GM19463 (cell line): ENCODE results near the gene RASSF3.

ENCODE experiments used
- ATAC-seq: cut with Tn5 transposase; IDR thresholded peaks from one replicate; pipeline ENCODE4 v1.9.1; 2021; ENCODE audit warnings: mild to moderate bottlenecking, moderate library complexity; ENCODE audit not compliant: unreplicated experiment

RASSF3 gene

GRCh38 chr12:64667793-64668192 is 57.5 kb downstream of the RASSF3 start:
- ATAC-seq: no peak

GRCh38 chr12:64669270-64669842 is 59.1 kb downstream of the RASSF3 start:
- peak; percentile 56 for ATAC-seq

GRCh38 chr12:64670019-64670418 is 59.7 kb downstream of the RASSF3 start:
- no peak for ATAC-seq

GRCh38 chr12:64670919-64671639 is 60.8 kb downstream of the RASSF3 start:
- ATAC-seq: peak; percentile 18

- no peak for ATAC-seq
Measured at GRCh38 chr12:64671681-64672080, 61.4 kb downstream of the RASSF3 start.

- no peak for ATAC-seq
Measured at GRCh38 chr12:64672925-64673409, 62.7 kb downstream of the RASSF3 start.

GRCh38 chr12:64673490-64674169 is 63.3 kb downstream of the RASSF3 start:
- no peak for ATAC-seq

GRCh38 chr12:64674367-64674922 is 64.2 kb downstream of the RASSF3 start:
- ATAC-seq: no peak

GRCh38 chr12:64675795-64676194 is 65.5 kb downstream of the RASSF3 start:
- ATAC-seq: no peak

- ATAC-seq: no peak
Measured at GRCh38 chr12:64678248-64678647, 68.0 kb downstream of the RASSF3 start.

GRCh38 chr12:64678835-64679234 is 68.5 kb downstream of the RASSF3 start:
- no peak for ATAC-seq

GRCh38 chr12:64679487-64680001 is 69.2 kb downstream of the RASSF3 start:
- peak; percentile 61 for ATAC-seq

- ATAC-seq: no peak
Measured at GRCh38 chr12:64680235-64680634, 69.9 kb downstream of the RASSF3 start.

GRCh38 chr12:64681200-64682052 is 71.1 kb downstream of the RASSF3 start:
- ATAC-seq: no peak

GRCh38 chr12:64682572-64683277 is 72.4 kb downstream of the RASSF3 start:
- no peak for ATAC-seq

- ATAC-seq: no peak
Measured at GRCh38 chr12:64683816-64684543, 73.7 kb downstream of the RASSF3 start.

GRCh38 chr12:64685050-64685449 is 74.8 kb downstream of the RASSF3 start:
- no peak for ATAC-seq

GRCh38 chr12:64685605-64686004 is 75.3 kb downstream of the RASSF3 start:
- ATAC-seq: no peak

- ATAC-seq: no peak
Measured at GRCh38 chr12:64687816-64688215, 77.5 kb downstream of the RASSF3 start.
